ENCODE results near the gene GAREM1. TPM values are rescaled to one million over a fixed set of nuclear protein-coding genes. Genes with fewer than 3 reads are reported as not detected.

Gene GAREM1
- total and polyA plus RNA-seq, 2 of the 8 experiments (the other 6 are each of a cell fraction or from before 2014, with no cell fraction given): 3.6 to 9.2 TPM

DNA sequence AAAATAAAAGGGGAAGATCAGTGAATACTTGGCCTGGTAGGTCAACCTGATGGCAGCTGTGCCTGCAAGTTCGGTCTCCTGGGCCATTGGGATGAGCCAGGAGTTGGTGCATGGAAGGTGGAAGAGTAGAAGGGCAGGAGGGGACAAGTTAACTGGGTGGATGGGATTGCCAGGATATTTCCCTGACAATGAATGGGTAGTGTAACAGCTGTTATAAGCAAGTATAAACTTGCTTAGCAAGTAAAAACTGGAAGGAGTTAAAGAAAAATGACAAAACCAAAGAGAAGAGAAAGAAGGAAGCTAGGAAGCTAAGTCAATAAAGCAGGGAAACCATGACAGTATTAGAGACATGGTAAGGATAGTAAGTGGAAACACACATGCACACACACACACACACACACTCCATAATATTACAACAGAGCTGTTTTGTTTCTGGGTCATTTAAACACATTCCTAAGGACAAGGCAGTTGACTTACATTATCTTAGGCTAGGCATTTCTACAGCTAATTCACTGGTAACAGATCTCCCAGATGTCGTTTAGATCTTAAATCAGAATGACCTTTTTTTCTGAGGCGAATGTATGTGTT, 251.2 kb downstream of the GAREM1 start:
- FAIRE-seq: no peak
- TF ChIP-seq NANOG (IDR thresholded peaks at IDR 0.05; ENCODE audit: insufficient read depth, low read depth, low read length, poor library complexity, severe bottlenecking): no peak
- no peak for TF ChIP-seq BCL11A (IDR thresholded peaks at IDR 0.05; ENCODE audit: low read depth in 2 of 2, low read length in 2 of 2)
- no peak for TF ChIP-seq YY1 (IDR thresholded peaks at IDR 0.05; ENCODE audit: low read depth, low read length)

More for the DNA sequence above, 251.2 kb downstream of the GAREM1 start:
- H2BK120ac ChIP-seq (replicated peaks; ENCODE audit: low read depth, low read length): no peak overlapping the region
- no peak overlapping the region for H4K5ac ChIP-seq (ENCODE audit: insufficient read length, low read depth, low read length)
- H3K9ac ChIP-seq (replicated peaks in 1 of 4; ENCODE audit: extremely low read depth in 1 of 4, low read depth in 3 of 4, low read length in 3 of 4): no peak overlapping the region
- no peaks in the 10 kb centered on the region for H3K9me3 ChIP-seq (ENCODE audit: insufficient read depth in 2 of 2, low read depth in 1 of 2, low read length in 1 of 2)
- H2BK12ac ChIP-seq (ENCODE audit: low read depth, low read length): no peak overlapping the region
- no peak overlapping the region for H3K27ac ChIP-seq (ENCODE audit: low read depth, low read length)
- no peaks in the 10 kb centered on the region for H3K79me1 ChIP-seq (ENCODE audit: low read depth, low read length)
- no peak overlapping the region for H3K4me2 ChIP-seq (ENCODE audit: insufficient read depth in 1 of 2, low read depth in 2 of 2, low read length in 2 of 2)
- H3K4ac ChIP-seq (replicated peaks; ENCODE audit: insufficient read length, low read depth, low read length): no peak overlapping the region
- no peak overlapping the region for H3K23ac ChIP-seq (ENCODE audit: insufficient read length)
- H3K36me3 ChIP-seq (ENCODE audit: control insufficient read depth in 2 of 4, insufficient read depth in 4 of 4, low read length in 3 of 4): no peaks in the 10 kb centered on the region
- H3K79me2 ChIP-seq (ENCODE audit: control insufficient read depth in 1 of 2, insufficient read depth in 2 of 2, low read length in 2 of 2): no peaks in the 10 kb centered on the region
- no peak overlapping the region for H2AFZ ChIP-seq (ENCODE audit: low read length)
- H4K8ac ChIP-seq (ENCODE audit: extremely low read depth, insufficient read depth, low read length): no peak overlapping the region
- no peaks in the 10 kb centered on the region for H3K27me3 ChIP-seq (replicated peaks in 1 of 4; ENCODE audit: control insufficient read depth in 3 of 4, extremely low read depth in 1 of 4, insufficient read depth in 3 of 4, low read length in 3 of 4)
- ChIA-PET CTCF (ENCODE audit: partially characterized antibody) (interaction anchor here (1.0 to 2.5 kb wide), 3 partner anchors 16 to 52 kb away, joined by 5 to 10 read pairs (median 8); no protein-coding TSS in a partner anchor), POLR2A (ENCODE audit: partially characterized antibody) (no interaction called here)
- no peak overlapping the region for H2AK5ac ChIP-seq (ENCODE audit: low read depth, low read length)
- H2BK5ac ChIP-seq (ENCODE audit: low read depth, low read length): no peak overlapping the region
- no peak overlapping the region for H4K91ac ChIP-seq (replicated peaks; ENCODE audit: insufficient read length, low read length)
- no peak overlapping the region for H3K18ac ChIP-seq (ENCODE audit: extremely low read depth, low read length)
- no peaks in the 10 kb centered on the region for H3K23me2 ChIP-seq (ENCODE audit: low read depth, low read length)
- 90% methylated on average over 3 of the region's 3 CpGs; no CpG with 5 or more reads in 1 of the 2 experiments for WGBS, 2 experiments (ENCODE audit: extremely low coverage in 1 of 2, insufficient coverage in 1 of 2, insufficient read length in 1 of 2, insufficient replicate concordance in 2 of 2, low coverage in 1 of 2, low lambda C conversion rate in 2 of 2, missing lambda C conversion rate in 1 of 2)
- no peak for DNase-seq (ENCODE audit: low read depth in 1 of 2, low spot score in 2 of 2)
- H2BK15ac ChIP-seq (ENCODE audit: low read length): no peak overlapping the region
- H3K14ac ChIP-seq (ENCODE audit: insufficient read length): no peak overlapping the region
- no peak overlapping the region for H2BK20ac ChIP-seq (ENCODE audit: low read length)
- no peaks in the 10 kb centered on the region for H3K4me1 ChIP-seq (replicated peaks in 1 of 4; ENCODE audit: control insufficient read depth in 3 of 4, insufficient read depth in 4 of 4, low read length in 3 of 4)
- peak overlapping the region; percentile 12 for H3K56ac ChIP-seq (replicated peaks; ENCODE audit: insufficient read length, low read depth, low read length)
- H4K20me1 ChIP-seq (replicated peaks in 1 of 2; ENCODE audit: control insufficient read depth in 1 of 2, insufficient read depth in 2 of 2, low read length in 2 of 2): no peaks in the 10 kb centered on the region
- no peak overlapping the region for H3K4me3 ChIP-seq (ENCODE audit: extremely low read depth in 1 of 4, insufficient read depth in 2 of 4, low read depth in 3 of 4, low read length in 4 of 4)

Measured in H1 (cell line).